Measurements from ENCODE around the gene QSOX2. TPM values are rescaled to one million over a fixed set of nuclear protein-coding genes. Genes with fewer than 3 reads are reported as not detected.

QSOX2 gene
- total and polyA plus RNA-seq, 4 donors = 0.79 to 12.7 (median 4.3) TPM

DNA sequence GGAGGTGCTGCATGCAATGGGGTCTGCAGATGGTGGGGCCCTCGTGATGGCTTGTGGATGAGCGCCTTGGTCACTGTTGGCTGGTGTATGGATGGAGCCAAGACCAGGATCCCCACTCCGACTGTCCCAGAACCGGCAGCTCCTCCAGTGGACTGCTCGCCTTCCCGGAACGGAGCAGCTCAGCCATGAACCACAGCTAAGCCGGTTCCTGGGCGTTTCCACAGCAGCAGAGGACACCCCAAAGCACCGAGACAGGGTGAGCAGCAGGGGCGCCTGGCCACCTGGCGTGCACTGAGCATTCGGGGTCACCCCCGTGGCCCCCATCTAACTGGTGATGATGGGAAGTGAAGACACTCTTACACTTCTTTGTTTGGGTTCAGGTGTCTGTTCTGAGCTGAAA lies 32.1 kb upstream of the QSOX2 start:
- Histone ChIP-seq H3K4me3 (ENCODE audit: low read depth in 1 of 3, low read length in 3 of 3) (no peak overlapping the region), H3K4me1 (ENCODE audit: control insufficient read depth in 4 of 4, insufficient read depth in 4 of 4, low read length in 3 of 4) (no peaks in the 10 kb centered on the region), H3K9ac (ENCODE audit: low read depth in 1 of 2, low read length in 2 of 2) (no peak overlapping the region), H3K9me3 (ENCODE audit: control insufficient read depth in 4 of 4, low read length in 3 of 4) (no peaks in the 10 kb centered on the region), H3K27me3 (ENCODE audit: control insufficient read depth in 4 of 4, insufficient read depth in 4 of 4, low read length in 3 of 4) (peaks cover 0 to 2% (median 0%) of the 10 kb centered on the region in 4 donors), H3K27ac (ENCODE audit: low read depth in 1 of 2, low read length in 2 of 2) (no peak overlapping the region), H3K36me3 (ENCODE audit: control insufficient read depth in 4 of 4, insufficient read depth in 3 of 4, low read depth in 1 of 4, low read length in 3 of 4) (no peaks in the 10 kb centered on the region)
- no peak for DNase-seq (ENCODE audit: low spot score)
- 84% methylated on average over 14 of the region's 14 CpGs for WGBS
- TF ChIP-seq FOXA2 (IDR thresholded peaks at IDR 0.05) (no peak), NR2F2 (IDR thresholded peaks at IDR 0.05) (no peak), EGR1 (IDR thresholded peaks at IDR 0.05; ENCODE audit: low read depth in 2 of 2) (no peak), FOXA1 (IDR thresholded peaks at IDR 0.05) (no peak), YY1 (IDR thresholded peaks at IDR 0.05) (no peak)

DNA sequence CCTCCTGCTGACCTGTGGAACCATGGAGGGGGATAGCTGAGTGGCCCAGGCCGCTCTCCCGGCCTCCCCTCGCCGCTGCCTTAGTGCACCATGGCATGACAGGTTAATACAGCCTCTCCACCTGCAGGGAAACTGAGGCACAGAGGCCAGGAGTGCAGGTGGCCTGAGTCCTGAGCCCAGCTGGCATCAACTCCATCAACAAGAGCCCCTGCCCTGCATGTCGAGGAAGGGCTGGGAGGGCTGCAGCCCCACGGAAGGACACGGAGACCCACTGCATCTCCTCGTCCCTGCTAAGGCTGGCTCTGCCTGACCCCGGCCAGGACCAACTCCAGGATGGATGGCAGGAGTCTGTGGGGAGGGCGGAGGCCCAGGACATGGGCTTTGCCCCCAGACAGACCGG lies 31.1 kb upstream of the QSOX2 start:
- Histone ChIP-seq H3K36me3 (ENCODE audit: control insufficient read depth in 4 of 4, insufficient read depth in 3 of 4, low read depth in 1 of 4, low read length in 3 of 4) (no peaks in the 10 kb centered on the region), H3K27ac (ENCODE audit: low read depth in 1 of 2, low read length in 2 of 2) (no peak overlapping the region), H3K9me3 (ENCODE audit: control insufficient read depth in 4 of 4, low read length in 3 of 4) (no peaks in the 10 kb centered on the region), H3K4me3 (ENCODE audit: low read depth in 1 of 3, low read length in 3 of 3) (no peak overlapping the region), H3K4me1 (ENCODE audit: control insufficient read depth in 4 of 4, insufficient read depth in 4 of 4, low read length in 3 of 4) (no peaks in the 10 kb centered on the region), H3K9ac (ENCODE audit: low read depth in 1 of 2, low read length in 2 of 2) (no peak overlapping the region), H3K27me3 (ENCODE audit: control insufficient read depth in 4 of 4, insufficient read depth in 4 of 4, low read length in 3 of 4) (peaks cover 0 to 2% (median 0%) of the 10 kb centered on the region in 4 donors)
- WGBS = 76% methylated on average over 11 of the region's 11 CpGs
- TF ChIP-seq, protein P1, sequence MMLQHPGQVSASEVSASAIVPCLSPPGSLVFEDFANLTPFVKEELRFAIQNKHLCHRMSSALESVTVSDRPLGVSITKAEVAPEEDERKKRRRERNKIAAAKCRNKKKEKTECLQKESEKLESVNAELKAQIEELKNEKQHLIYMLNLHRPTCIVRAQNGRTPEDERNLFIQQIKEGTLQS (IDR thresholded peaks at IDR 0.05) = no peak
- TF ChIP-seq GABPA (IDR thresholded peaks at IDR 0.05 in 1 of 2, conservative IDR thresholded peaks at IDR 0.05 in 1 of 2) (no peak), HNF4G (IDR thresholded peaks at IDR 0.05) (no peak), NR2F2 (IDR thresholded peaks at IDR 0.05) (no peak), TAF1 (conservative IDR thresholded peaks at IDR 0.05) (no peak), FOXA1 (IDR thresholded peaks at IDR 0.05) (no peak), YY1 (IDR thresholded peaks at IDR 0.05) (no peak), RXRA (IDR thresholded peaks at IDR 0.05) (no peak), SP1 (IDR thresholded peaks at IDR 0.05) (no peak), HNF4A (conservative IDR thresholded peaks at IDR 0.05) (no peak), EGR1 (IDR thresholded peaks at IDR 0.05; ENCODE audit: low read depth in 2 of 2) (no peak), FOXA2 (IDR thresholded peaks at IDR 0.05) (no peak), RAD21 (IDR thresholded peaks at IDR 0.05) (no peak)
- TF ChIP-seq, protein P2, sequence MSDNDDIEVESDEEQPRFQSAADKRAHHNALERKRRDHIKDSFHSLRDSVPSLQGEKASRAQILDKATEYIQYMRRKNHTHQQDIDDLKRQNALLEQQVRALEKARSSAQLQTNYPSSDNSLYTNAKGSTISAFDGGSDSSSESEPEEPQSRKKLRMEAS (IDR thresholded peaks at IDR 0.05) = no peak
- TF ChIP-seq, protein P3, sequence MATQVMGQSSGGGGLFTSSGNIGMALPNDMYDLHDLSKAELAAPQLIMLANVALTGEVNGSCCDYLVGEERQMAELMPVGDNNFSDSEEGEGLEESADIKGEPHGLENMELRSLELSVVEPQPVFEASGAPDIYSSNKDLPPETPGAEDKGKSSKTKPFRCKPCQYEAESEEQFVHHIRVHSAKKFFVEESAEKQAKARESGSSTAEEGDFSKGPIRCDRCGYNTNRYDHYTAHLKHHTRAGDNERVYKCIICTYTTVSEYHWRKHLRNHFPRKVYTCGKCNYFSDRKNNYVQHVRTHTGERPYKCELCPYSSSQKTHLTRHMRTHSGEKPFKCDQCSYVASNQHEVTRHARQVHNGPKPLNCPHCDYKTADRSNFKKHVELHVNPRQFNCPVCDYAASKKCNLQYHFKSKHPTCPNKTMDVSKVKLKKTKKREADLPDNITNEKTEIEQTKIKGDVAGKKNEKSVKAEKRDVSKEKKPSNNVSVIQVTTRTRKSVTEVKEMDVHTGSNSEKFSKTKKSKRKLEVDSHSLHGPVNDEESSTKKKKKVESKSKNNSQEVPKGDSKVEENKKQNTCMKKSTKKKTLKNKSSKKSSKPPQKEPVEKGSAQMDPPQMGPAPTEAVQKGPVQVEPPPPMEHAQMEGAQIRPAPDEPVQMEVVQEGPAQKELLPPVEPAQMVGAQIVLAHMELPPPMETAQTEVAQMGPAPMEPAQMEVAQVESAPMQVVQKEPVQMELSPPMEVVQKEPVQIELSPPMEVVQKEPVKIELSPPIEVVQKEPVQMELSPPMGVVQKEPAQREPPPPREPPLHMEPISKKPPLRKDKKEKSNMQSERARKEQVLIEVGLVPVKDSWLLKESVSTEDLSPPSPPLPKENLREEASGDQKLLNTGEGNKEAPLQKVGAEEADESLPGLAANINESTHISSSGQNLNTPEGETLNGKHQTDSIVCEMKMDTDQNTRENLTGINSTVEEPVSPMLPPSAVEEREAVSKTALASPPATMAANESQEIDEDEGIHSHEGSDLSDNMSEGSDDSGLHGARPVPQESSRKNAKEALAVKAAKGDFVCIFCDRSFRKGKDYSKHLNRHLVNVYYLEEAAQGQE (IDR thresholded peaks at IDR 0.05) = no peak
- TF ChIP-seq, protein P4, sequence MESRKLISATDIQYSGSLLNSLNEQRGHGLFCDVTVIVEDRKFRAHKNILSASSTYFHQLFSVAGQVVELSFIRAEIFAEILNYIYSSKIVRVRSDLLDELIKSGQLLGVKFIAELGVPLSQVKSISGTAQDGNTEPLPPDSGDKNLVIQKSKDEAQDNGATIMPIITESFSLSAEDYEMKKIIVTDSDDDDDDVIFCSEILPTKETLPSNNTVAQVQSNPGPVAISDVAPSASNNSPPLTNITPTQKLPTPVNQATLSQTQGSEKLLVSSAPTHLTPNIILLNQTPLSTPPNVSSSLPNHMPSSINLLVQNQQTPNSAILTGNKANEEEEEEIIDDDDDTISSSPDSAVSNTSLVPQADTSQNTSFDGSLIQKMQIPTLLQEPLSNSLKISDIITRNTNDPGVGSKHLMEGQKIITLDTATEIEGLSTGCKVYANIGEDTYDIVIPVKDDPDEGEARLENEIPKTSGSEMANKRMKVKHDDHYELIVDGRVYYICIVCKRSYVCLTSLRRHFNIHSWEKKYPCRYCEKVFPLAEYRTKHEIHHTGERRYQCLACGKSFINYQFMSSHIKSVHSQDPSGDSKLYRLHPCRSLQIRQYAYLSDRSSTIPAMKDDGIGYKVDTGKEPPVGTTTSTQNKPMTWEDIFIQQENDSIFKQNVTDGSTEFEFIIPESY (IDR thresholded peaks at IDR 0.05) = no peak
- no peak for DNase-seq (ENCODE audit: low spot score)

All from liver (tissue), 9 donors.